ENCODE results near the gene TM9SF1.

Gene TM9SF1

GRCh38 chr14:24177041-24177825 lies 18.0 kb downstream of the TM9SF1 start:
- no peak for DNase-seq

- no peak for DNase-seq
Measured at GRCh38 chr14:24176599-24176998, 18.6 kb downstream of the TM9SF1 start.

GRCh38 chr14:24172871-24173281 lies 22.4 kb downstream of the TM9SF1 start:
- DNase-seq = no peak

GRCh38 chr14:24172261-24172860 lies 22.9 kb downstream of the TM9SF1 start:
- DNase-seq = peak in 1 of 2 donors; percentile 48

- peak; percentile 90 to 92 for DNase-seq
Measured at GRCh38 chr14:24171422-24172260, 23.6 kb downstream of the TM9SF1 start, which contains the start of gene REC8. Gene REC8, plus strand, starts transcription at chr14:24172080. Its CDS starts 473 bp downstream, at chr14:24172553.

- DNase-seq = no peak
Measured at GRCh38 chr14:24167469-24168114, 27.6 kb downstream of the TM9SF1 start.

GRCh38 chr14:24165785-24166184 lies 29.5 kb downstream of the TM9SF1 start:
- no peak for DNase-seq

GRCh38 chr14:24164518-24164991 lies 30.7 kb downstream of the TM9SF1 start:
- no peak for DNase-seq

- DNase-seq = no peak
Measured at GRCh38 chr14:24162093-24162492, 33.1 kb downstream of the TM9SF1 start.

GRCh38 chr14:24160850-24161804 lies 34.1 kb downstream of the TM9SF1 start, which contains the start of gene IRF9:
Gene IRF9, plus strand, starts transcription at chr14:24161265. Its CDS starts 880 bp downstream, at chr14:24162145.
- DNase-seq = peak; percentile 93 to 94

GRCh38 chr14:24160499-24160849 lies 34.8 kb downstream of the TM9SF1 start:
- no peak for DNase-seq

GRCh38 chr14:24159777-24160498 lies 35.3 kb downstream of the TM9SF1 start:
- DNase-seq = no peak

- DNase-seq = no peak
Measured at GRCh38 chr14:24157331-24157730, 37.9 kb downstream of the TM9SF1 start.

GRCh38 chr14:24156840-24157239 lies 38.4 kb downstream of the TM9SF1 start:
- no peak for DNase-seq

- no peak for DNase-seq
Measured at GRCh38 chr14:24155100-24155499, 40.1 kb downstream of the TM9SF1 start.

- DNase-seq = no peak
Measured at GRCh38 chr14:24151404-24152080, 43.7 kb downstream of the TM9SF1 start.

GRCh38 chr14:24150993-24151392 lies 44.2 kb downstream of the TM9SF1 start:
- no peak for DNase-seq

- no peak for DNase-seq
Measured at GRCh38 chr14:24150567-24150966, 44.7 kb downstream of the TM9SF1 start.

GRCh38 chr14:24150061-24150460 lies 45.2 kb downstream of the TM9SF1 start:
- no peak for DNase-seq

- DNase-seq = no peak
Measured at GRCh38 chr14:24149302-24149969, 45.8 kb downstream of the TM9SF1 start.

All from hippocampal formation (tissue), 2 donors.